Activated CD4-positive, alpha-beta memory T cell treated with anti-CD3 and anti-CD28 coated beads, Interleukin-2, amount 10 ng/mL, durations not matched to agents 7 days and 5 days (primary cell): ENCODE data around the gene GNAO1. TPM values are rescaled to one million over a fixed set of nuclear protein-coding genes. Genes with fewer than 3 reads are reported as not detected.
"Not testable (repeated sequence)": the region's sequence is repeated elsewhere in the genome, so short reads cannot be mapped to it uniquely, and the experiment has no call there.

Experiments used
- CTCF ChIA-PET: fragments of 350-600 bp; sonication (Branson Sonifier 250); formaldehyde crosslinking; loops from one replicate; lab custom pipeline; 2021; ENCODE audit warnings: antibody characterized with exemption, inconsistent platforms; lab: Charles Lee
- POLR2A ChIA-PET: fragments of 350-600 bp; sonication (Branson Sonifier 250); formaldehyde crosslinking; loops from one replicate; lab custom pipeline; 2021; ENCODE audit warnings: antibody characterized with exemption; lab: Charles Lee
- DNase-seq: peaks from one replicate; pipeline ENCODE4 v3.0.0-alpha.2; 2020
- H3K27ac Mint-ChIP-seq: one replicate; pipeline ENCODE4 v1.8.0; 2021; ENCODE audit warnings: mild to moderate bottlenecking, mixed read lengths
- H3K27me3 Mint-ChIP-seq: one replicate; pipeline ENCODE4 v1.8.0; 2021; ENCODE audit warnings: mixed read lengths
- H3K36me3 Mint-ChIP-seq: one replicate; pipeline ENCODE4 v1.8.0; 2021; ENCODE audit warnings: low read depth, mixed read lengths
- H3K4me1 Mint-ChIP-seq: one replicate; pipeline ENCODE4 v1.8.0; 2021; ENCODE audit warnings: mixed read lengths
- H3K4me3 Mint-ChIP-seq: one replicate; pipeline ENCODE4 v1.8.0; 2021; ENCODE audit warnings: mild to moderate bottlenecking, mixed read lengths
- H3K9me3 Mint-ChIP-seq: one replicate; pipeline ENCODE4 v1.8.0; 2021; ENCODE audit warnings: mixed read lengths
- total RNA-seq, 2 experiments: library from RNA; stranded (reverse); gene quantifications; one replicate each; pipeline ENCODE4 v1.2.3, GENCODE V29; 2021

The GNAO1 gene
- total RNA-seq, 2 experiments from 2014 or later, result 1.8 to 2.3 TPM

DNA sequence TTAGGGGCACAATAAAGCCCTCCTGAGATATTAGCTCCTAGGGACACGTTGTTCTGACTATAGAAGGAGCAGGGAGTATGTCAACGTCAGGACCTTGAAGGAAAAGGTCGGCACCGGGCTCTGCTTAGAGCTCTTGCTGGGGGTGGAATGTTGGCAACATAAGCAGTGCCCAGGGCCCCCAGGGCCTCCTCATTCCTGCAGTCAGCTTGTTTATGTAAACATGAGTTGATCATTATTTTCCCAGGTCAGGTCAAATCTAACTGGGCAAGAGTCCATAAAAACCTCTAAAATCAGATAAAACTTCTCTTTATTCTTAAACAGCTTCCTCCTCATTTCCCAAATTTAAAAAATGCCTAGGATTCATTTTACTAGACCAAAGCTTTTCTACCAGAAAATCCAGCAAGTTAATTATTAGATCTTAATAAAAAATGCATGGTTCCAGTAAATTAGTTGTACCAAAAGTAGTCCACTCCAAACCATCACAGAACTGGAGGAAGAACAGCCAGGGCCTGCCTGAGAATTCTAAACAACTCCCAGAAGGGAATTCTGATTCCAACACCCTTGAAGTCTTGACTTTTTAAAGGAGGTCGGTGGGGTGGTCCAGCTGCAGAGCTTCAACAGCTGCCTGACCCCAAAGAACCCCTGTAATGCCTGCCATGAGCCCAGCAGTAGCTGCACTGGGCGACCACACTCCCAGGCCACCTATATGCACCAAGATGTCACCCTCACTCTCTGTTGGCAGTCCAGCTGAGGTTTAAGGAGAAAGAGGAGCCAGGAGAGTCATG is 179.8 kb downstream of the GNAO1 start:
- Mint-ChIP-seq H3K27me3 (no peaks in the 10 kb centered on the region), H3K27ac (no peak overlapping the region), H3K36me3 (peaks cover 18% of the 10 kb centered on the region), H3K9me3 (no peaks in the 10 kb centered on the region), H3K4me3 (no peak overlapping the region), H3K4me1 (peaks cover 13% of the 10 kb centered on the region)
- ChIA-PET CTCF (interaction anchor here (1.0 kb wide), 1 partner anchor 331 kb away, joined by 4 read pairs; no protein-coding TSS in a partner anchor), POLR2A (no interaction called here)
- no peak for DNase-seq

DNA sequence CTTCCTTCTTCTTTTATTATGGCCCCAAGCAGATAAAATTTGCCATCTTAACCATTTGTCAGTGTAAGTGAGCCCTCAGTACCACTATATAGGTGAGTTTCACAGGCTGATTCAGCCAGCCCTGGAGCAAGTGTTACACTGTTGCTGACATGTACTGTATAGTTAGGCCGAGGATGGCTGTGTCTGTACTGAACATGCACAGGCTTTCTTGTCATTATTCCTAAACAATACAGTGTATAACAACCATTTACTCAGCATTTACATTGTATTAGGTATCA is 180.3 kb downstream of the GNAO1 start:
- DNase-seq, result no peak
- Mint-ChIP-seq H3K9me3 (no peaks in the 10 kb centered on the region), H3K27ac (no peak overlapping the region), H3K4me1 (peaks cover 13% of the 10 kb centered on the region), H3K27me3 (no peaks in the 10 kb centered on the region), H3K4me3 (no peak overlapping the region), H3K36me3 (peaks cover 18% of the 10 kb centered on the region)
- ChIA-PET POLR2A (no interaction called here), CTCF (no interaction called here)

DNA sequence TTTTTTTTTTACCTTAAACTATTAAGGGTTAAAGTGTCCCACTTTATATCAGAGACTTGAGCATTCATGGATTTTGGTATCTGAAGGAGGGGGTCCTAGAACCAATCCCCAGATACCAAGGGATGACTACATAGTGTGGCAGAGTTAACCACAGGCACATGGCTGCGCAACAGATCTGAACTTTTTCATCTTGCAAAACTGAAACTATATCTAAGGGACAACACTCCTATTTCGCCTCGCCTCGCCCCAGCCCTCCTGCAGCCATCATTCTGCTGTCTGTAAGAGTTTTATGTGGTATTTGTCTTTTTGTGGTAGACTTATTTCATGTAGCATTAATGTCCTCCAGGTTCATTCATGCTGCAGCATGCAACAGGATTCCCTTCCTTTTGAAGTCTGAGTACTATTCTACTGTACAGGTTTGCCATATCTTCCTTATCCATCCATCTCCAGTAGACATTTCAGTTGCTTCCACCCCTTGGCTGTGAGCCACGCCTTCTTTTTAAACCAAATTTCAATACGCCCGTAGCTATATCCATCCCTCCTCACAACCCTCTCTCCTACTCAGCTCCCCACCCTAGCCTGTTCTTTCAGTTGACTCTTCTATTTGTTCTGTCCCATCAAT is 180.8 kb downstream of the GNAO1 start:
- H3K9me3 Mint-ChIP-seq, result no peaks in the 10 kb centered on the region
- H3K4me3 Mint-ChIP-seq, result no peak overlapping the region
- POLR2A ChIA-PET, result no interaction called here
- no peak for DNase-seq
- H3K36me3 Mint-ChIP-seq, result peaks cover 16% of the 10 kb centered on the region
- H3K27ac Mint-ChIP-seq, result peak overlapping the region; percentile 38
- CTCF ChIA-PET, result interaction anchor here (1.0 kb wide), 1 partner anchor 16 kb away, joined by 3 read pairs; no protein-coding TSS in a partner anchor
- H3K4me1 Mint-ChIP-seq, result peaks cover 13% of the 10 kb centered on the region
- H3K27me3 Mint-ChIP-seq, result no peaks in the 10 kb centered on the region

DNA sequence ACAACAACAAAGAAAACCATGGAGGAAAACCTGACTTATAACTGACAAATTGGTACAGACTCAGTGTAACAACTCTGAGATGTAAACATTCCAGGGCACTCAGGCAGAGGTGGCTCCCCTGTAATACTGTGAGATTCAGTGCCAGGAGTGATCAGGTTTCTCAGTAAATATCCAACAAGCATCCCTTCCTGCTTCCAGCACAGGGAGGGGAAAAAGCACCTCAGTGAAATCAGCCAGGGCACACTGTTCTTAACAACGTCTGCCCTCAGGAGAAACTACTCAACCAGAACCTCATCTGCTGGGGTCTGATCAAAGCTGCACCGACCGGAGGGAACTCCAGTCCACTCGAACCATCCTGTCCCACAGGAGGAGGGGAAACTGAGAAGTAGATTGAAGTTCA is 181.7 kb downstream of the GNAO1 start:
- Mint-ChIP-seq H3K36me3 (peaks cover 14% of the 10 kb centered on the region), H3K9me3 (no peaks in the 10 kb centered on the region), H3K4me3 (no peak overlapping the region), H3K27ac (no peak overlapping the region), H3K27me3 (no peaks in the 10 kb centered on the region), H3K4me1 (peaks cover 13% of the 10 kb centered on the region)
- POLR2A ChIA-PET, result no interaction called here
- no peak for DNase-seq
- CTCF ChIA-PET, result interaction anchor here (1.0 kb wide), 1 partner anchor 17 kb away, joined by 3 read pairs; no protein-coding TSS in a partner anchor

DNA sequence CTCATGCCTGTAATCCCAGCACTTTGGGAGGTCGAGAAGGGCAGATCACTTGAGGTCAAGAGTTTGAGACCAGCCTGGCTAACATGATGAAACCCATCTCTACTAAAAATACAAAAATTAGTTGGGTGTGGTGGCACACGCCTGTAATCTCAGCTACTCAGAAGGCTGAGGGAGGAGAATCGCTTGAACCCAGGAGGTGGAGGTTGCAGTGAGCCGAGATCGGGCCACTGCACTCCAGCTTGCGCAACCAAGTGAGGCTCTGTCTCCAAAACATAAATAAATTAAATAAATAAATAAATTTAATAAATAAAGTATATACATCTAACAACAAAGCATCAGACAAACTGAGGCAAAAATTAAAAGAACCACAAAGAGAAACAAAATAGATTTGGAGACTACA is 184.5 kb downstream of the GNAO1 start:
- H3K27ac Mint-ChIP-seq, H3K9me3 Mint-ChIP-seq, DNase-seq, H3K27me3 Mint-ChIP-seq, H3K4me3 Mint-ChIP-seq, POLR2A ChIA-PET: not testable (repeated sequence)
- CTCF ChIA-PET, result interaction anchor here (0.6 kb wide), 1 partner anchor 21 kb away, joined by 3 read pairs; no protein-coding TSS in a partner anchor
- Mint-ChIP-seq H3K36me3 (peaks cover 35% of the 10 kb centered on the region), H3K4me1 (peaks cover 13% of the 10 kb centered on the region)

DNA sequence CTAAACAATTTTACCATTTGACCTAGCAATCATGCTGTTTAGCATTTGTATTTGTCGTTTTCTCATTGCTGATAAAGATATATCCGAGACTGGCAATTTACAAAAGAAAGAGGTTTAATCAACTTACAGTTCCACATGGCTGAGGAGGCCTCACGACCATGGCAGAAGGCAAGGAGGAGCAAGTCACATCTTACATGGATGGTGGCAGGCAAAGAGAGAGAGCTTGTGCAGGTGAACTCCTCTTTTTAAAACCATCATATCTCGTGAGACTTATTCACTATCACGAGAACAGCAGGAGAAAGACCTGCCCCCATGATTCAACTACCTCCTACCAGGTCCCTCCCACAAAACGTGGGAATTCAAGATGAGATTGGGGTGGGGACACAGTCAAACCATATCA is 187.8 kb downstream of the GNAO1 start:
- H3K27ac Mint-ChIP-seq, H3K4me1 Mint-ChIP-seq, DNase-seq, H3K4me3 Mint-ChIP-seq, H3K27me3 Mint-ChIP-seq, POLR2A ChIA-PET: not testable (repeated sequence)
- CTCF ChIA-PET, result interaction anchor here (1.4 kb wide), 1 partner anchor 23 kb away, joined by 6 read pairs; no protein-coding TSS in a partner anchor
- Mint-ChIP-seq H3K36me3 (peaks cover 63% of the 10 kb centered on the region), H3K9me3 (peaks cover 16% of the 10 kb centered on the region)

DNA sequence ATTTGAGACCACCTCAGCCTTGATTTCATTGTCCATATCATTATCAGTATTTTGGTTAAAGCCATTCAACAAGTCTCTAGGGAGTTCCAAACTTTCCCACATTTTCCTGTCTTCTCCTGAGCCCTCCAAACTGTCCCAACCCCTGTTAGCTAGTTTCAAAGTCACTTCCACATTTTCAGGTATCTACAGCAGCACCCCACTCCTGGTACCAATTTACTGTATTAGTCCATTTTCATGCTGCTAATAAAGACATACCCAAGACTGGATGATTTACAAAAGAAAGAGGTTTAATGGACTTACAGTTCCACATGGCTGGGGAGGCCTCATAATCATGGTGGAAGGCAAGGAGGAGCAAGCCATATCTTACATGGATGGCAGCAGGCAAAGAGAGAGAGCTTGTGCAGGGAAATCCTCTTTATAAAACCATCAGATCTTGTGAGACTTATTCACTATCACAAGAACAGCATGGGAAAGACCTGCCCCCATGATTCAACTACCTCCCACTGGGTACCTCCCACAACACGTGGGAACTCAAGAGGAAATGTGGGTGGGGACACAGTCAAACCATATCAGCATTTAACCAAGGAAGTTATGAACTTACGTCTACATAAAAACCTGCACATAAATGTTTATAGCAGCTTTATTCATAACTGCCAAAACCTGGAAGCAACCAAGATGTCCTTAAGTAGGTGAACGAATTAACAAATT is 189.6 kb downstream of the GNAO1 start:
- H3K27ac Mint-ChIP-seq, H3K27me3 Mint-ChIP-seq, H3K4me3 Mint-ChIP-seq, POLR2A ChIA-PET, DNase-seq, H3K4me1 Mint-ChIP-seq, CTCF ChIA-PET: not testable (repeated sequence)
- Mint-ChIP-seq H3K36me3 (peaks cover 75% of the 10 kb centered on the region), H3K9me3 (peaks cover 16% of the 10 kb centered on the region)

DNA sequence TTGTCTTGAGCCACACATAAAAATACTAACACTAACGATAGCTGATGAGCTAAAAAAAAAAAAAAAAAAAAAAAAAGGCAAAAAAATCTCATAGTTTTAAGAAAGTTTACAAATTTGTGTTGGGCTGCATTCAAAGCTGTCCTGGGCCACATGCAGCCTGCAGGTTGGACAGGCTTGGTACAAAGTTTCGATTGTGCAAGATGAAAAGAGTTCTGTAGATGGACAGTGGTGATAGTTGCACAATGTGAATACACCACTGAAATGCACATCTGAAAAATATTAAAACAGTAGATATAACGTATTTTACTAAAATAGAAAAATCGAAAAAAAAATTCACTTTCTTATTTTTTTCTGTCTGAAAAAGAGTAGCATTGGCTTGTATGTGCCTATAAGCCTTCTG is 191.2 kb downstream of the GNAO1 start:
- no peak overlapping the region for H3K27ac Mint-ChIP-seq
- no peaks in the 10 kb centered on the region for H3K27me3 Mint-ChIP-seq
- POLR2A ChIA-PET, result no interaction called here
- H3K9me3 Mint-ChIP-seq, result peaks cover 16% of the 10 kb centered on the region
- no peak for DNase-seq
- CTCF ChIA-PET, result interaction anchor here (0.6 kb wide), 1 partner anchor 45 kb away, joined by 4 read pairs; no protein-coding TSS in a partner anchor
- no peaks in the 10 kb centered on the region for H3K4me1 Mint-ChIP-seq
- peaks cover 82% of the 10 kb centered on the region for H3K36me3 Mint-ChIP-seq
- no peak overlapping the region for H3K4me3 Mint-ChIP-seq

DNA sequence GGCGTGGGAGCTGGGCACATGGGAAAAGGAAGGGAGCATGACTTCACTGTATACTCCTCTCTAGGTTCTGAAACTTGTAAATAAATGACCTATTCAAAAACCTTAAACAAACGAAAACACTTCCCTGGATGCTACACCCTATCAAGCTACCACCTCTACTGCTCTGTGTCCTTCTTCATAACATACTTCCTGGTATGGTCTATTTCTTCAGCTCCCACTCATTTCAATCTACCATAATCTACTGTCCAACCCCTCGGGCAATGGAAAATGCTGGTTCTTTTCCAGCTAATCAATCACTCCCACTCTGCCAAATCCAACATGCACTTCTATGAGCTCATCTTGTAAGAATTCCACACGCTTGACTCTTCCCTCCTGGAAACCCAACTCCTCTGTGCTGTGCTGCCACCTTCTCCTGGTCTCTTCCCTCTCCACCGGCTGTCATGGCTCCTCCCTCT is 191.6 kb downstream of the GNAO1 start:
- ChIA-PET POLR2A (no interaction called here), CTCF (interaction anchor here (0.6 kb wide), 1 partner anchor 468 kb away, joined by 7 read pairs; no protein-coding TSS in a partner anchor)
- DNase-seq, result no peak
- Mint-ChIP-seq H3K4me1 (no peaks in the 10 kb centered on the region), H3K36me3 (peaks cover 84% of the 10 kb centered on the region), H3K4me3 (no peak overlapping the region), H3K27me3 (no peaks in the 10 kb centered on the region), H3K9me3 (peaks cover 16% of the 10 kb centered on the region), H3K27ac (no peak overlapping the region)

DNA sequence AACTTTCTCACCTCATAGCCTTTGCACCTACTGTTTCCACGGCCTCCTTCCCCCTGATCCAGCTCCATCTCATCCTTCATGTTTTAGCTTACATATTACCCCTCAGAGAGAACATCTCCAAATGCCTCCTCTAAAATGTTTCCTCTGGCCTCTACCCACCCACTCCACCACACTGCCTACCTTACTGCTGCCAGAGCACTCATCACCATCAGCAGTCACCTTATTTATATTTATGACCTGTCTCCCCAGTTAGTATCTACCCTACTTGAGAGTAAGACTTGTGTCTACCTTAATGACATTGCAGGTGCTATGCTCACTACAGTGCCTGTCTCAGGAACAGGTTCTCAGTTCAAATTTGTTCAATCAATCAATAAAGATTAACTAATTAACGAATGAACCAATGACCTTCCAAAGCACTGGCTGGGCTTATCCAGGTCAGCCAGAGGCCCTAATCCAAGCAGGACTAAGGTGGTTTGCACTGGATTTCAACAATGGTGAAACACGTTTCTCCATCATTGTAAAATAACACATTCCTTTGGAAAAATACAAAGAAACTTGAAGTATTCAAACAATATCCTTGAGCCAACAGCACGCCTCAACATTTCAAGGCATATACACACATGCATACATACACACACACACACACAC is 192.9 kb downstream of the GNAO1 start:
- no peak overlapping the region for H3K27ac Mint-ChIP-seq
- POLR2A ChIA-PET, result no interaction called here
- H3K9me3 Mint-ChIP-seq, result peaks cover 16% of the 10 kb centered on the region
- H3K36me3 Mint-ChIP-seq, result peaks cover 79% of the 10 kb centered on the region
- no peaks in the 10 kb centered on the region for H3K27me3 Mint-ChIP-seq
- CTCF ChIA-PET, result no interaction called here
- H3K4me3 Mint-ChIP-seq, result no peak overlapping the region
- H3K4me1 Mint-ChIP-seq, result no peaks in the 10 kb centered on the region
- DNase-seq, result no peak

DNA sequence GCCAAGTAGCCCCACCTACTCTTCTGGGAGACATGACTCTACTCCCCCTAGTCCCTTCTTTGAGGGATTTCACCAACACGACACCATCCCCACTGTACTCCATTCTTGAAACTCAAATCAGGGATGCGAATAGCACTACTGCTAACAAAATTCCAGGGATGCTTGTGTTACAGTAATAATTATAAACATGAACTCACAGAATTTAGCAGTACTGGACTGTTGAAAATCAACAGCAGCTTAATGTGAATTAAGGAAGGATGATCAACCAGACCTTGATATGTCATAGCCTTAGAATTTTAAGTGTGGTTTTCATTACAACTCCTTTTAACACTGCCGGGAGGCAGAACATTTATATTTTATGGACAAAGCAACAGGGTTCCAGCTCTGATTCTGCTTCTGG is 196.1 kb downstream of the GNAO1 start:
- no peak overlapping the region for H3K27ac Mint-ChIP-seq
- ChIA-PET CTCF (interaction anchor here (1.0 to 1.2 kb wide), 2 partner anchors 13 to 31 kb away, joined by 3 read pairs; no protein-coding TSS in a partner anchor), POLR2A (no interaction called here)
- H3K27me3 Mint-ChIP-seq, result no peaks in the 10 kb centered on the region
- H3K4me3 Mint-ChIP-seq, result no peak overlapping the region
- no peaks in the 10 kb centered on the region for H3K9me3 Mint-ChIP-seq
- H3K36me3 Mint-ChIP-seq, result peaks cover 73% of the 10 kb centered on the region
- DNase-seq, result no peak
- no peaks in the 10 kb centered on the region for H3K4me1 Mint-ChIP-seq

DNA sequence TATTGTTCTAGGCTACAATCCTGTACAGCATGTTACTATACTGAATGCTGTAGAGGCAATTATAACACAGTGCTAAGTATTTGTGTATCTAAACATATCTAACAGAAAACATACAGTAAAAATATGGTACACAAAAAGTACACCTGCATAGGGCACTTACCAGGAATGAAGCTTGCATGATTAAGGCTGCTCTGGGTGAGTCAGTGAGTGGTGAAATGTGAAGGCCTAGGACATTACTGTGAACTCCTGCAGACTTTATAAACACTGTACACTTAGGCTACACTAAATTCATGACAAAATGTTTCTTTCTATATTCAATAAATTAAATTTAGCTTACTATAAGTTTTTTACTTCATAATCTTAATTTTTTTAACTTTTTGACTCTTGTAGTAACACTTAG is 196.9 kb downstream of the GNAO1 start:
- H3K4me3 Mint-ChIP-seq, result no peak overlapping the region
- H3K36me3 Mint-ChIP-seq, result peaks cover 69% of the 10 kb centered on the region
- H3K27ac Mint-ChIP-seq, result no peak overlapping the region
- ChIA-PET CTCF (interaction anchor here (1.0 to 1.2 kb wide), 2 partner anchors 13 to 32 kb away, joined by 3 read pairs; no protein-coding TSS in a partner anchor), POLR2A (no interaction called here)
- no peak for DNase-seq
- H3K9me3 Mint-ChIP-seq, result no peaks in the 10 kb centered on the region
- H3K27me3 Mint-ChIP-seq, result no peaks in the 10 kb centered on the region
- no peaks in the 10 kb centered on the region for H3K4me1 Mint-ChIP-seq
